HG03139 (cell line): ENCODE results near the gene NRCAM.
A peak's percentile ranks its signal among the peaks of the same experiment; 100 is the strongest.
"Not testable (repeated sequence)": the region's sequence is repeated elsewhere in the genome, so short reads cannot be mapped to it uniquely, and the experiment has no call there.

Experiments used
- ATAC-seq: cut with Tn5 transposase; IDR thresholded peaks from one replicate; pipeline ENCODE4 v1.9.1; 2021; ENCODE audit not compliant: unreplicated experiment

Gene NRCAM

GRCh38 chr7:108403597-108404217, 52.5 kb downstream of the NRCAM start:
- ATAC-seq = no peak

- no peak for ATAC-seq
Observed at GRCh38 chr7:108402865-108403264, 53.4 kb downstream of the NRCAM start.

GRCh38 chr7:108396080-108396479, 60.2 kb downstream of the NRCAM start:
- no peak for ATAC-seq

- no peak for ATAC-seq
Observed at GRCh38 chr7:108395426-108395825, 60.8 kb downstream of the NRCAM start.

GRCh38 chr7:108393097-108393496, 63.1 kb downstream of the NRCAM start:
- ATAC-seq = not testable (repeated sequence)

GRCh38 chr7:108387686-108388085, 68.5 kb downstream of the NRCAM start:
- not testable (repeated sequence) for ATAC-seq

- ATAC-seq = no peak
Observed at GRCh38 chr7:108385834-108386422, 70.3 kb downstream of the NRCAM start.

GRCh38 chr7:108384716-108385483, 71.3 kb downstream of the NRCAM start:
- ATAC-seq = peak; percentile 63

GRCh38 chr7:108382932-108383331, 73.3 kb downstream of the NRCAM start:
- no peak for ATAC-seq

- ATAC-seq = no peak
Observed at GRCh38 chr7:108380517-108380916, 75.7 kb downstream of the NRCAM start.

- ATAC-seq = no peak
Observed at GRCh38 chr7:108376206-108376605, 80.0 kb downstream of the NRCAM start.

GRCh38 chr7:108375668-108376067, 80.6 kb downstream of the NRCAM start:
- no peak for ATAC-seq

- ATAC-seq = no peak
Observed at GRCh38 chr7:108374899-108375298, 81.3 kb downstream of the NRCAM start.

GRCh38 chr7:108372618-108373017, 83.6 kb downstream of the NRCAM start:
- no peak for ATAC-seq

- no peak for ATAC-seq
Observed at GRCh38 chr7:108370616-108371015, 85.6 kb downstream of the NRCAM start.

- ATAC-seq = no peak
Observed at GRCh38 chr7:108368466-108368865, 87.8 kb downstream of the NRCAM start.

- no peak for ATAC-seq
Observed at GRCh38 chr7:108367946-108368345, 88.3 kb downstream of the NRCAM start.

GRCh38 chr7:108367314-108367713, 88.9 kb downstream of the NRCAM start:
- ATAC-seq = no peak

GRCh38 chr7:108363659-108364058, 92.6 kb downstream of the NRCAM start:
- ATAC-seq = no peak

- no peak for ATAC-seq
Observed at GRCh38 chr7:108360058-108360800, 96.0 kb downstream of the NRCAM start.

GRCh38 chr7:108358553-108358952, 97.7 kb downstream of the NRCAM start:
- ATAC-seq = no peak

- no peak for ATAC-seq
Observed at GRCh38 chr7:108351729-108352131, 104.5 kb downstream of the NRCAM start.
